ES-I3 (cell line): ENCODE data around the gene SNED1.

ENCODE experiments used
- H3K36me3 ChIP-seq: 2 replicates; pipeline ENCODE4 v1.6.1; 2013; ENCODE audit warnings: mild to moderate bottlenecking, low read length, control low read depth, moderate library complexity; ENCODE audit not compliant: insufficient read depth
- H3K4me1 ChIP-seq: 2 replicates; pipeline ENCODE4 v1.6.1; 2013; ENCODE audit warnings: mild to moderate bottlenecking, control low read depth, low read length; ENCODE audit not compliant: insufficient read depth
- H3K9ac ChIP-seq: 2 replicates; pipeline ENCODE4 v1.6.1; 2013; ENCODE audit warnings: low read depth, mild to moderate bottlenecking, low read length, moderate library complexity
- H3K9me3 ChIP-seq: 2 replicates; pipeline ENCODE4 v1.6.1; 2013; ENCODE audit warnings: mild to moderate bottlenecking, low read length, moderate library complexity; ENCODE audit not compliant: control insufficient read depth, insufficient read depth

Gene SNED1

GRCh38 chr2:240997856-240998705 is at the start of gene SNED1:
SNED1 (plus strand) TSS chr2:240998618; CDS start chr2:240998838, 220 bp downstream.
- Histone ChIP-seq H3K36me3 (no peaks in the 10 kb centered on the region), H3K9ac (peak within 1 kb of the TSS; percentile 58), H3K4me1 (no peaks in the 10 kb centered on the region), H3K9me3 (no peaks in the 10 kb centered on the region)

- Histone ChIP-seq H3K4me1 (peaks cover 2% of the 10 kb centered on the region; the same call in 1 of the 2 replicates), H3K9ac (no peak overlapping the region), H3K36me3 (no peaks in the 10 kb centered on the region), H3K9me3 (no peaks in the 10 kb centered on the region)
Observed at GRCh38 chr2:240948905-240949790, 49.3 kb upstream of the SNED1 start.

GRCh38 chr2:240949791-240950705 is 48.4 kb upstream of the SNED1 start:
- no peaks in the 10 kb centered on the region for H3K9me3 ChIP-seq

GRCh38 chr2:240951045-240951594 is 47.3 kb upstream of the SNED1 start:
- Histone ChIP-seq H3K36me3 (no peaks in the 10 kb centered on the region), H3K9me3 (no peaks in the 10 kb centered on the region), H3K4me1 (peaks cover 13% of the 10 kb centered on the region), H3K9ac (no peak overlapping the region)

More at GRCh38 chr2:240949791-240950705, 48.4 kb upstream of the SNED1 start:
- no peak overlapping the region for H3K9ac ChIP-seq
- no peaks in the 10 kb centered on the region for H3K36me3 ChIP-seq
- peaks cover 11% of the 10 kb centered on the region for H3K4me1 ChIP-seq

- no peak overlapping the region for H3K9ac ChIP-seq
- no peaks in the 10 kb centered on the region for H3K36me3 ChIP-seq
- peaks cover 13% of the 10 kb centered on the region for H3K4me1 ChIP-seq
- no peaks in the 10 kb centered on the region for H3K9me3 ChIP-seq
Observed at GRCh38 chr2:240952496-240953246, 45.7 kb upstream of the SNED1 start.

GRCh38 chr2:240953426-240954410 is 44.7 kb upstream of the SNED1 start:
- no peaks in the 10 kb centered on the region for H3K9me3 ChIP-seq
- H3K4me1 ChIP-seq: peaks cover 13% of the 10 kb centered on the region
- no peak overlapping the region for H3K9ac ChIP-seq
- no peaks in the 10 kb centered on the region for H3K36me3 ChIP-seq

GRCh38 chr2:240954436-240955305 is 43.7 kb upstream of the SNED1 start:
- H3K9ac ChIP-seq: no peak overlapping the region
- no peaks in the 10 kb centered on the region for H3K9me3 ChIP-seq
- no peaks in the 10 kb centered on the region for H3K36me3 ChIP-seq
- peaks cover 13% of the 10 kb centered on the region for H3K4me1 ChIP-seq

- Histone ChIP-seq H3K9me3 (no peaks in the 10 kb centered on the region), H3K9ac (no peak overlapping the region), H3K4me1 (peaks cover 13% of the 10 kb centered on the region), H3K36me3 (no peaks in the 10 kb centered on the region)
Observed at GRCh38 chr2:240955306-240956170, 42.9 kb upstream of the SNED1 start.

- H3K9ac ChIP-seq: no peak overlapping the region
- H3K4me1 ChIP-seq: peaks cover 18% of the 10 kb centered on the region
- no peaks in the 10 kb centered on the region for H3K36me3 ChIP-seq
- no peaks in the 10 kb centered on the region for H3K9me3 ChIP-seq
Observed at GRCh38 chr2:240956171-240956934, 42.1 kb upstream of the SNED1 start.

- peaks cover 22% of the 10 kb centered on the region for H3K4me1 ChIP-seq
- H3K9me3 ChIP-seq: no peaks in the 10 kb centered on the region
- no peaks in the 10 kb centered on the region for H3K36me3 ChIP-seq
- no peak overlapping the region for H3K9ac ChIP-seq
Observed at GRCh38 chr2:240956935-240957655, 41.3 kb upstream of the SNED1 start.
